ENCODE measurements around the gene ARX.

ARX gene

GRCh38 chrX:25001808-25002660 is 13.7 kb downstream of the ARX start:
- DNase-seq (ENCODE audit: low spot score), result no peak

GRCh38 chrX:24999511-24999910 is 16.3 kb downstream of the ARX start:
- DNase-seq (ENCODE audit: low spot score), result peak; percentile 55

GRCh38 chrX:24996096-24996709 is 19.6 kb downstream of the ARX start:
- DNase-seq (ENCODE audit: low spot score), result no peak

- no peak for DNase-seq (ENCODE audit: low spot score)
These were observed 21.9 kb downstream of the ARX start for GRCh38 chrX:24993879-24994278.

- DNase-seq (ENCODE audit: low spot score), result no peak
These were observed 25.2 kb downstream of the ARX start for GRCh38 chrX:24990535-24990934.

GRCh38 chrX:24988314-24988713 is 27.5 kb downstream of the ARX start:
- no peak for DNase-seq (ENCODE audit: low spot score)

GRCh38 chrX:24987731-24988130 is 28.0 kb downstream of the ARX start:
- DNase-seq (ENCODE audit: low spot score), result no peak

GRCh38 chrX:24985120-24985519 is 30.6 kb downstream of the ARX start:
- DNase-seq (ENCODE audit: low spot score), result no peak

GRCh38 chrX:24983931-24984330 is 31.8 kb downstream of the ARX start:
- DNase-seq (ENCODE audit: low spot score), result no peak

GRCh38 chrX:24982306-24982965 is 33.3 kb downstream of the ARX start:
- DNase-seq (ENCODE audit: low spot score), result no peak

- no peak for DNase-seq (ENCODE audit: low spot score)
These were observed 34.7 kb downstream of the ARX start for GRCh38 chrX:24981030-24981429.

GRCh38 chrX:24979081-24979480 is 36.7 kb downstream of the ARX start:
- no peak for DNase-seq (ENCODE audit: low spot score)

GRCh38 chrX:24969812-24970211 is 46.0 kb downstream of the ARX start:
- DNase-seq (ENCODE audit: low spot score), result no peak

GRCh38 chrX:24965372-24965771 is 50.4 kb downstream of the ARX start:
- no peak for DNase-seq (ENCODE audit: low spot score)

- DNase-seq (ENCODE audit: low spot score), result peak; percentile 8
These were observed 51.9 kb downstream of the ARX start for GRCh38 chrX:24963823-24964222.

- DNase-seq (ENCODE audit: low spot score), result no peak
These were observed 54.0 kb downstream of the ARX start for GRCh38 chrX:24961809-24962208.

GRCh38 chrX:24956828-24957227 is 58.9 kb downstream of the ARX start:
- peak; percentile 16 for DNase-seq (ENCODE audit: low spot score)

GRCh38 chrX:24955372-24955930 is 60.3 kb downstream of the ARX start:
- DNase-seq (ENCODE audit: low spot score), result no peak

GRCh38 chrX:24954732-24955131 is 61.0 kb downstream of the ARX start:
- no peak for DNase-seq (ENCODE audit: low spot score)

Measured in SW480 (cell line).